T-cell (primary cell): Measurements from ENCODE around the gene FIBCD1. TPM values are rescaled to one million over a fixed set of nuclear protein-coding genes. Genes with fewer than 3 reads are reported as not detected.

Source experiments
- ATAC-seq, 4 experiments: fragments of 200-7000 bp in 3 of 4; fragments of 150-1000 bp in 1 of 4; cut with Tn5 transposase; replicated peaks in 1 of 4; 1 replicate in 3 of 4; 2 replicates in 1 of 4; pipeline ENCODE4 v1.10.0; 2021; ENCODE audit warnings: moderate library complexity in 3 of 4, mild to moderate bottlenecking in 2 of 4, moderate number of reproducible peaks in 1 of 4
- CTCF ChIA-PET, 2 donors: fragments of 300-600 bp; sonication (Branson Sonifier 250); formaldehyde crosslinking; loops; one replicate each; lab custom pipeline; 2022; ENCODE audit warnings: antibody characterized with exemption in 2 of 2; lab: Charles Lee
- POLR2A ChIA-PET, 2 donors: fragments of 300-600 bp; sonication (Branson Sonifier 250); formaldehyde crosslinking; loops; one replicate each; lab custom pipeline; 2022; ENCODE audit warnings: antibody characterized with exemption in 2 of 2; lab: Charles Lee
- DNase-seq, 35 experiments: peaks; one replicate each; pipeline versions ENCODE4 v3.0.0 to v3.0.0-alpha.2; 2013 to 2023
- H3K27ac ChIP-seq: one replicate; pipeline ENCODE4 v1.5.1; 2013; ENCODE audit warnings: low read length
- H3K27me3 ChIP-seq, 2 experiments: replicated peaks in 1 of 2; 1 replicate in 1 of 2; 2 replicates in 1 of 2; pipeline versions ENCODE4 v1.6.1 to v1.7.0; 2013; ENCODE audit warnings: low read length in 1 of 2, mixed read lengths in 1 of 2; ENCODE audit not compliant: control insufficient read depth in 2 of 2, insufficient read depth in 2 of 2; ENCODE audit errors: extremely low read depth in 1 of 2
- H3K36me3 ChIP-seq, 2 donors: 1 replicate in 1 of 2; 2 replicates in 1 of 2; pipeline versions ENCODE4 v1.6.1 to v1.7.0; 2013; ENCODE audit warnings: low read length in 1 of 2; ENCODE audit not compliant: control insufficient read depth in 2 of 2, insufficient read depth in 1 of 2; ENCODE audit errors: extremely low read depth in 1 of 2
- H3K4me1 ChIP-seq, 2 experiments: 1 replicate in 1 of 2; 2 replicates in 1 of 2; pipeline versions ENCODE4 v1.6.1 to v1.7.0; 2013; ENCODE audit warnings: low read length in 2 of 2, mixed read lengths in 1 of 2; ENCODE audit not compliant: insufficient read depth in 2 of 2, control insufficient read depth in 1 of 2; ENCODE audit errors: extremely low read depth in 1 of 2
- H3K4me3 ChIP-seq, 2 donors: 1 replicate in 1 of 2; 2 replicates in 1 of 2; pipeline versions ENCODE4 v1.5.1 to v1.7.0; 2013; ENCODE audit warnings: mild to moderate bottlenecking in 2 of 2, low read length in 1 of 2, moderate library complexity in 1 of 2; ENCODE audit not compliant: control insufficient read depth in 1 of 2; ENCODE audit errors: extremely low read depth in 1 of 2
- H3K9me3 ChIP-seq: 2 replicates; pipeline ENCODE4 v1.7.0; 2013
- H3K27ac Mint-ChIP-seq, 2 donors: one replicate each; pipeline ENCODE4 v1.8.0; 2020 to 2021; ENCODE audit warnings: mild to moderate bottlenecking in 2 of 2, mixed read lengths in 2 of 2
- H3K27me3 Mint-ChIP-seq, 2 donors: one replicate each; pipeline ENCODE4 v1.8.0; 2021 to 2022; ENCODE audit warnings: mixed read lengths in 2 of 2
- H3K36me3 Mint-ChIP-seq: one replicate; pipeline ENCODE4 v1.8.0; 2021; ENCODE audit warnings: mixed read lengths
- H3K4me1 Mint-ChIP-seq, 3 donors: one replicate each; pipeline ENCODE4 v1.8.0; 2020 to 2022; ENCODE audit warnings: mixed read lengths in 3 of 3, mild to moderate bottlenecking in 1 of 3
- H3K4me3 Mint-ChIP-seq, 3 donors: one replicate each; pipeline ENCODE4 v1.8.0; 2020 to 2022; ENCODE audit warnings: mild to moderate bottlenecking in 3 of 3, mixed read lengths in 3 of 3, moderate library complexity in 3 of 3
- H3K9me3 Mint-ChIP-seq, 3 donors: one replicate each; pipeline ENCODE4 v1.8.0; 2020 to 2022; ENCODE audit warnings: mixed read lengths in 3 of 3
- whole genome bisulfite sequencing: methylation state at CpG from one replicate; pipeline ENCODE4 v1.1.5; 2013; ENCODE audit warnings: missing lambda C conversion rate; ENCODE audit not compliant: insufficient coverage; 5-methylcytosine and 5-hydroxymethylcytosine counted together
- total RNA-seq, 35 experiments: library from RNA in 6 of 35; stranded (reverse) in 6 of 35; fragments of 120-200 nt in 1 of 35; gene quantifications; one replicate each; pipeline versions ENCODE4 v1.2.1 to v1.2.4 and lab custom pipeline; 2013 to 2026

The FIBCD1 gene
- total RNA-seq, 5 donors from 2014 or later (not counting 1 experiment from before 2014, with no cell fraction given): not detected

DNA sequence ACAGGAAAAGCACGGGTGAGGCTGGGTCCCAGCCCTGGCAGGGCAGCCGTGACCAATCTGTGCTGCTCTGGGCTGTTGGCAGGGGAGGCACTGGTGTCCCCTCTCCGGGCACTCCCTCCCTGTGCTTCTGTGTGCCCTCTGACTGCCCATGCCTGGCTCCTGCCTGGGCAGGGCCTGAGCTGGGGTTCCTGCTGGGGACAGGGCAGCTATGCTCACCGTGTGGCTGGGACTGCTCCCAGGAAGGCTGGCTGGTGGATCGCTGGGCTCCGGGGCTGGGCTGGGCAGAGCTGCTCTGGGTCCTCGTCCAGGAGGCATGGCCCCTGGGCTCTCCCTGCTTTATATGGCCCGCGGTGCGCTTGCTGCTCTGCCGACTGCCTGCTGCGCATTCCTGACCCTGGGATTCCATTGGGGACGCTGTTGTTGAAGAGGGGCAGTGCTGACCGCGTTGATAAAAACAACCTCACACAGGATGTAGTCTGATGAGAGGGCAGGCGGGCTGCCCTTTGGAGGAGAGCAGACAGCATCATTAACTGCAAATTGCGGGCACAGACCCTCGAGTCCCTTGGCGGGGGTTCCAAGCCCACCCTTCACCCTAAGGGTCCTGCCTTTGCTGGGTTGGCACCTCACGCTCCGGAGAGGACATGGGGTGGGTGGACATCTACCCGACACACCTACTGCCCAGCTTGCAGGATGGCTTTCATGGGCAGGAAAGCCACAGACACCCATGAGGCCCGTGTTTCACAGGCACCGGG, 43.4 kb downstream of the FIBCD1 start:
- Histone ChIP-seq H3K4me3 (no peak overlapping the region), H3K9me3 (no peaks in the 10 kb centered on the region), H3K4me1 (no peaks in the 10 kb centered on the region), H3K27ac (no peak overlapping the region), H3K36me3 (peaks cover 0 to 2% of the 10 kb centered on the region in 2 donors), H3K27me3 (peaks cover 0 to 13% of the 10 kb centered on the region in 2 experiments)
- Mint-ChIP-seq H3K9me3 (no peaks in the 10 kb centered on the region), H3K4me1 (no peaks in the 10 kb centered on the region), H3K4me3 (no peak overlapping the region), H3K27ac (no peak overlapping the region), H3K27me3 (peaks cover 0 to 3% of the 10 kb centered on the region in 2 donors), H3K36me3 (peaks cover 3% of the 10 kb centered on the region)
- ATAC-seq (no peak), DNase-seq (no peak)
- POLR2A ChIA-PET: no interaction called here
- whole genome bisulfite sequencing: 78% methylated on average over 12 of the region's 24 CpGs
- CTCF ChIA-PET: no interaction called here

DNA sequence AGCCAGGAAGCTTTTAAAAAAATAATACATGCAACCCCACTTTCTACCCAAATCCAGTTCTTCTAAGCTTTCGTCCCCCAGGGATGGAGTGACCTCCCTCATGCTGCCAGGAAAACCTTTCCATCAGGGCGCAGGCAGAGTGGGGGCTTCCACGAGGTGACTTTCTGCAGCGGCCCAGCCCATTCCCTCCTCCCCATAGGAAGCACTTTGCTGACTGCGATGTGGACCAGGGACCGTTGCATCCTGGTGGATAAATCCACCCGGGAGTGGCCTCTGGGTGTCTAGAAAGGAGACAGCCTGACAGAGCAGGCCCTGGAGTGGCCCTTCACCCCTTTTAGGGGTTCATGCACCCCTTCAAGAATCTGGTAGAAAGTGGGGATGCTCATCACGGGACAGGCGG, 44.0 kb downstream of the FIBCD1 start:
- Mint-ChIP-seq H3K36me3 (peaks cover 3% of the 10 kb centered on the region), H3K4me1 (no peaks in the 10 kb centered on the region), H3K27ac (no peak overlapping the region), H3K4me3 (no peak overlapping the region), H3K9me3 (no peaks in the 10 kb centered on the region), H3K27me3 (peaks cover 0 to 3% of the 10 kb centered on the region in 2 donors)
- no peak for DNase-seq
- Histone ChIP-seq H3K36me3 (peaks cover 0 to 2% of the 10 kb centered on the region in 2 donors), H3K4me3 (no peak overlapping the region), H3K27ac (no peak overlapping the region), H3K4me1 (no peaks in the 10 kb centered on the region), H3K9me3 (no peaks in the 10 kb centered on the region), H3K27me3 (peaks cover 0 to 7% of the 10 kb centered on the region in 2 experiments)
- no peak for ATAC-seq
- POLR2A ChIA-PET: no interaction called here
- CTCF ChIA-PET: no interaction called here
- 90% methylated on average over 9 of the region's 9 CpGs for WGBS

DNA sequence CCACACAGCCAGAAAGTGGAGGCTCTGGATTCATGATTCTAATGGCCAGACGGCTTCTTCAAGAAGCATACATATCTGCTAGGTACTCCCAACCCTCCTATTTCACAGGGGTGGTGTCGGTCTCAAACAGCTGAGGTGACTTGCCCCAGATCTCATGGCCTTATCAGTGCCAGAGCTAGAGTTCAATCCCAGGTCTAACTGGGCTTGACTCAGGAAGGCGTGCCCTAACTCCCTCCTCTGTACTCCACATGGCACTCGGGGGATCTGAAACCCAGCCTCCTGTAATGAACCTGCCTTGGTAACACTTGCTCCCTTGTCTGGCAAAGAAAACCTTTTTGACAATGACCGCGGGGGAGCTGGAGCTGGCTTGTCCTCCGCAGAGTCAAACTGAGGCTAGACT, 44.5 kb downstream of the FIBCD1 start:
- Mint-ChIP-seq H3K36me3 (peaks cover 3% of the 10 kb centered on the region), H3K27me3 (no peaks in the 10 kb centered on the region), H3K4me1 (no peaks in the 10 kb centered on the region), H3K4me3 (no peak overlapping the region), H3K27ac (no peak overlapping the region), H3K9me3 (no peaks in the 10 kb centered on the region)
- no peak overlapping the region for H3K4me3 ChIP-seq
- no peak overlapping the region for H3K27ac ChIP-seq
- H3K4me1 ChIP-seq: no peaks in the 10 kb centered on the region
- CTCF ChIA-PET: no interaction called here
- ATAC-seq: no peak
- no peak for DNase-seq
- H3K9me3 ChIP-seq: no peaks in the 10 kb centered on the region
- H3K36me3 ChIP-seq: peaks cover 0 to 2% of the 10 kb centered on the region in 2 donors
- H3K27me3 ChIP-seq: peaks cover 0 to 2% of the 10 kb centered on the region in 2 experiments
- POLR2A ChIA-PET: no interaction called here
- WGBS: 94% methylated on average over 7 of the region's 7 CpGs

DNA sequence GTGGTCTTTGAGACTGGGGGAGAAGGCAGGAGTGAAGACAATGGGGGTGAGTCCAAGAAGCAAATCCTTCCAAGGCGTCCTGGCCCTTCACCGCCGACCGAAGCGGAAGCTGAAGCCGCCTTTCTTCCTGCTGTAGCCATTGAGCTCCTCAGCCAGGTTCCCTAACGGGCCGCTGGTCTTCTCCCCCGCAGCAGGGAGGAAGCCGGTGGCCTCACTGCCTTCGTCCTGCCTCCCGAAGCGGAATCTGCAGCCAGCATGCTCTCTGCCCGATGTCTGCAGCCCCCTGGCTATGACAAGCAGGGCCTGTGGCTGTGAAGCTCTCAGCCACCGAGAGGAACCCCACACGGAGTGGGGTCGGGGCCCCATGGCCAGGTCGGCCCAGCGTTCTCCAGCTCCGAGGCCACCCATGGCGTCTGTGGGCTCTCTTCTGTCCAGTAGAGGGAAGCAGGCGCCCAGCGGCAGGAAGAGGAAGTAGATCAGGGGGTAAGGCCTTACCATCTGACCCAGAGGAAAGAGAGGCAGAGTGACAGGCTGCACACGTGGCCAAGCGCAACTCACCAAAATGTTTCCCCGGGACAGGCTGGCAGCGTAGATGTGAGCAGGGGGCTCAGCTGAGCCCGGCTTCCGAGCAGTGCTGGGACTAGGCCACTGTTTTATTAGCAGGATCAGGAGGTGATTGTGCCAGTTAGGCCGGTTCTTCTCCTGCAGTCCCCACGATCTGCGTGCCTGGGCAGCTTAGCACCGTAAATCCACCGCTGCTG, 45.5 kb downstream of the FIBCD1 start:
- ATAC-seq (no peak), DNase-seq (peak in 2 of 35 experiments; percentile 10 to 26)
- Mint-ChIP-seq H3K9me3 (no peaks in the 10 kb centered on the region), H3K36me3 (peaks cover 3% of the 10 kb centered on the region), H3K27me3 (no peaks in the 10 kb centered on the region), H3K4me1 (no peaks in the 10 kb centered on the region), H3K4me3 (no peak overlapping the region), H3K27ac (no peak overlapping the region)
- H3K4me1 ChIP-seq: no peaks in the 10 kb centered on the region
- WGBS: 72% methylated on average over 26 of the region's 34 CpGs
- H3K4me3 ChIP-seq: no peak overlapping the region
- POLR2A ChIA-PET: no interaction called here
- H3K36me3 ChIP-seq: peaks cover 3 to 5% of the 10 kb centered on the region in 2 donors
- no peaks in the 10 kb centered on the region for H3K9me3 ChIP-seq
- no peak overlapping the region for H3K27ac ChIP-seq
- CTCF ChIA-PET: no interaction called here
- H3K27me3 ChIP-seq: no peaks in the 10 kb centered on the region

DNA sequence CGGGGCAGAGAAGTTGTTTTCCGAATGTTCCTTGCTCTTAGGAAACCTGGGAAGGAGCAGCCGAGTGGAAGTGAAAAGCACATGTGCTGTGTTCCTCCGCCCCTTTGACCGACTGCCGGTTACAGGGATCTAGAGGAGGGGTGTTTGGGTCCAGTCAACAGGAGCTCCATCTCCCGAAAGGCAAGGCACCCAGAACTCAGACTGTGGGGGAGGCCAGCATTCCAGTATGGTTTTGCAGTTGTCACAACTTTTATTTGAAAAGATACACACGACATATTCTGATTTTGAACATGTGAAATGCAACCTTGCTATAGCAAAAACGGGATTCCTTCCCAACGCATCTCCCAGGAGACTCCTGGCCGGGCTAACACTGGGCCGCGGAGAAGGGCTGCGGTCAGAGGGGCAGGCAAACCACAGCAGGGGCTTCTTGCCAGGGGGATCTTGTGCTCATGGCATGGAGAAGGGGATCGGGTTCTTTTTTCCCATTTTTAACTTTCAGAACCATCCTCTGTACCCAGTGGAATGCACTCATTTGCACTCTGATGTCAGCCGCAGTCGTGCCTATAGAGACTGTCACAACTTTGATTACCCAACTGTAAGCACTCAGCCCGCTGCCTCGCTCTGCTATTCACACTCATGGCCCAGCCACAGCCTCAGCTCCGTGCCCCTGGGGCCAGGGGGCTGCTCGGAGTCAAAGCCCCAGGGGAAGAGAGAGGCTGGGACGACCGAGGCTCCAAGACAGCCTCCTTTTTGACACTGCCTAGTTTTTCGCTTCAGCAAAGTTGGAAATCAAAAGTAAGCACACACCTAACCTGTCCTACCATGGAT, 46.4 kb downstream of the FIBCD1 start:
- Mint-ChIP-seq H3K9me3 (no peaks in the 10 kb centered on the region), H3K27ac (no peak overlapping the region), H3K36me3 (peaks cover 6% of the 10 kb centered on the region), H3K27me3 (no peaks in the 10 kb centered on the region), H3K4me3 (no peak overlapping the region), H3K4me1 (no peaks in the 10 kb centered on the region)
- no peaks in the 10 kb centered on the region for H3K27me3 ChIP-seq
- no peak for ATAC-seq
- WGBS: 95% methylated on average over 13 of the region's 24 CpGs
- CTCF ChIA-PET: no interaction called here
- H3K4me1 ChIP-seq: no peaks in the 10 kb centered on the region
- peaks cover 3 to 9% of the 10 kb centered on the region in 2 donors for H3K36me3 ChIP-seq
- no peak overlapping the region for H3K27ac ChIP-seq
- DNase-seq: no peak
- POLR2A ChIA-PET: no interaction called here
- H3K4me3 ChIP-seq: no peak overlapping the region
- H3K9me3 ChIP-seq: no peaks in the 10 kb centered on the region

DNA sequence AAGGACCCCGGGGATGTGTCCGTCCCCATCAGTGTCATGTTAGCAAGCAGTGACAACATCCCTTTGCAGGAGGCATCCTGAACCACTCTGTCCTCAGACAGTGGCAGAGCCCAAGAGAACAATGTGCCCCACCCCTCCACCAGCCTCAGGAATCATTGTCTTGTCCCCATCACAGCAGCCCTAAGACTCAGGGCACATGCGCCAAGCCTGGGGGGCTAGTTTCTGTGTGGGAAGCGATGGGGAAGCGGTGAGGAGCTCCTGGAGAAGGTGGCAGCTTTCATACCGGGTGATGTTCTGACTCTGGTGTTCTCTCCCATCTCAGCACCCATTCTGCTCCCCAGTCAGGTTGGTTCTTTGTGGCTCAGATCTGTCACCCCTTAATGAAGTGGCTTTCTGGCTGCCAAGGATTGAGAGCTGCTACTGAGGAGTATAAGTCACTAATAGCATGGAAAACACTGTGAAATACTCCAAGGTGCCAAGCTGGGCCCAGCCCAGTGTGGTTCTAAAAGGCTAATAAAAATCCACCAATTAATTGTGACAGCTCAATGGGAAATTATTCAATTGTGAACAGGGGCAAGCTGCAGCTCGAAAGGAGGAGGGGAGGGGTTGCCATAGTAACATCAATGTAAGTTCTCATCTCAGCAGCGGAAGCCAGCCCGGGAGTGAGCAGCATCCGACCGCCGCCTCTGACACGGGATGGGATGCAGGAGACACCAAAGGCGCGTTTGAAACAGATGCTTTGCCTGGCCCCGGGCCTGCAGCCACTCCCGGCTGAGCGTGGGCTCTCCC, 47.2 kb downstream of the FIBCD1 start:
- Histone ChIP-seq H3K27ac (no peak overlapping the region), H3K27me3 (no peaks in the 10 kb centered on the region), H3K4me1 (no peaks in the 10 kb centered on the region), H3K9me3 (no peaks in the 10 kb centered on the region), H3K4me3 (no peak overlapping the region), H3K36me3 (peaks cover 3 to 14% of the 10 kb centered on the region in 2 donors)
- peaks cover 14% of the 10 kb centered on the region for H3K36me3 Mint-ChIP-seq
- H3K4me3 Mint-ChIP-seq: no peak overlapping the region
- CTCF ChIA-PET: no interaction called here
- ATAC-seq: no peak
- no peaks in the 10 kb centered on the region for H3K9me3 Mint-ChIP-seq
- POLR2A ChIA-PET: no interaction called here
- WGBS: 92% methylated on average over 14 of the region's 18 CpGs
- H3K27ac Mint-ChIP-seq: no peak overlapping the region
- no peak for DNase-seq
- H3K27me3 Mint-ChIP-seq: no peaks in the 10 kb centered on the region
- H3K4me1 Mint-ChIP-seq: no peaks in the 10 kb centered on the region
